HG03097 (cell line): Measurements from ENCODE around the gene PITPNC1.
"Not testable (repeated sequence)": the region's sequence is repeated elsewhere in the genome, so short reads cannot be mapped to it uniquely, and the experiment has no call there.

Experiments
- ATAC-seq: cut with Tn5 transposase; IDR thresholded peaks from one replicate; pipeline ENCODE4 v1.9.1; 2021; ENCODE audit not compliant: unreplicated experiment, low FRiP score

PITPNC1 gene

GRCh38 chr17:67503184-67503583 is 126.1 kb downstream of the PITPNC1 start:
- ATAC-seq = no peak

- ATAC-seq = no peak
Observed at GRCh38 chr17:67503739-67504138, 126.7 kb downstream of the PITPNC1 start.

- no peak for ATAC-seq
Observed at GRCh38 chr17:67504182-67504581, 127.1 kb downstream of the PITPNC1 start.

GRCh38 chr17:67506966-67507365 is 129.9 kb downstream of the PITPNC1 start:
- no peak for ATAC-seq

- no peak for ATAC-seq
Observed at GRCh38 chr17:67509390-67510287, 132.6 kb downstream of the PITPNC1 start.

- ATAC-seq = no peak
Observed at GRCh38 chr17:67511012-67511411, 133.9 kb downstream of the PITPNC1 start.

- no peak for ATAC-seq
Observed at GRCh38 chr17:67511804-67512203, 134.7 kb downstream of the PITPNC1 start.

- ATAC-seq = no peak
Observed at GRCh38 chr17:67514998-67515397, 137.9 kb downstream of the PITPNC1 start.

GRCh38 chr17:67515490-67516083 is 138.5 kb downstream of the PITPNC1 start:
- no peak for ATAC-seq

GRCh38 chr17:67516571-67516970 is 139.5 kb downstream of the PITPNC1 start:
- ATAC-seq = not testable (repeated sequence)

GRCh38 chr17:67517325-67517724 is 140.2 kb downstream of the PITPNC1 start:
- no peak for ATAC-seq

GRCh38 chr17:67518876-67519275 is 141.8 kb downstream of the PITPNC1 start:
- ATAC-seq = no peak

- ATAC-seq = no peak
Observed at GRCh38 chr17:67519801-67520251, 142.7 kb downstream of the PITPNC1 start.

GRCh38 chr17:67520252-67520906 is 143.3 kb downstream of the PITPNC1 start:
- no peak for ATAC-seq

GRCh38 chr17:67520916-67521774 is 144.1 kb downstream of the PITPNC1 start:
- ATAC-seq = no peak

GRCh38 chr17:67521775-67522069 is 144.6 kb downstream of the PITPNC1 start:
- ATAC-seq = no peak

- no peak for ATAC-seq
Observed at GRCh38 chr17:67523101-67523500, 146.0 kb downstream of the PITPNC1 start.

GRCh38 chr17:67525239-67526135 is 148.4 kb downstream of the PITPNC1 start:
- no peak for ATAC-seq

- ATAC-seq = no peak
Observed at GRCh38 chr17:67526700-67527099, 149.6 kb downstream of the PITPNC1 start.
